Measurements from ENCODE around the gene FRMD4A.
"Not testable (repeated sequence)": the region's sequence is repeated elsewhere in the genome, so short reads cannot be mapped to it uniquely, and the experiment has no call there.

Gene FRMD4A

DNA sequence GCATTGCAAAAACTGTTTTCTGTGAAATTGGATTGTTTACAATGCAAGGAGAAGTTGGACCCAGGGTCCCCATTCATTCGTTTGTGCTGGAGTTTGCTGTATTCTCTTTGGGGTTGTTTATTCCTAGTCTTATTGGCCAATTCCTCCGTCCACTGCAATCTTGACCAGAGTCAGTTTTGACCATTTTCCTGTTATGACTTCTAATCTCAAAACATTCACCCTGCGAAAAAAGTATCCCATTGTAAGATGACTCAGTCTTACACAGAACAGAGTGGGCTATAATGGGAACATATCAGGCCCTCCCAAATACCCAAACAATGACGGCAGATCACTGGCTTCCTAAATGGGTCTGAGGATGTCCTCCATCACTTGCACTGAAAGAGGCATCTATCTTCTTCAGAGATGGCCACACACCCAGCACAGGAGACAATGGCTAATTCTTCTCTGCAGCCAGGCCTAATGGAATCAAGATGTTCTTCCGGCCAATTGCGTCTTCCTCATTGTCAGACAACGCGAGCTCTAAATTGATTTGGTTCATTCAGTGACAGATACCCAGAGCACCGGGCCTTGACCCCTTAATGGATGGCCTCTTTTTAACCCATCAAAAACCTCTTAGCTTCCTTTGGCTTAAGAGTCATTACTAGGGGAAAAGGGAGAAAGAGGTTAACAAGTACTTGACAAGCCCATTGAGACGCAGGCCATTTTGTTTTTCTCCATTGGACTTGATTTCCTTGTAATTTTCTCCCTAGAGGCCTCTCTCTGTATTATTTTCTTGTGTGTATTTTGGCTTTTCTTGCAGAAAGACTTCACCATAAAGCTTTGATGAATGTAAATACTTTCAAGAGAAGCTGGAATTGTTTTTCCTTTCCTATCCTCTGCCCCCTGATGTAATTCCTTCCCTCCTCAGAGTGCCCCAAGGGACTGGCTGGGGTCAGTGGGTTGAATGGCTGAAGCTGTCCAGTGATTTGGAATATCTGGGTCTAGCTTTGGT is 614.3 kb downstream of the FRMD4A start:
- TF ChIP-seq, protein P1, sequence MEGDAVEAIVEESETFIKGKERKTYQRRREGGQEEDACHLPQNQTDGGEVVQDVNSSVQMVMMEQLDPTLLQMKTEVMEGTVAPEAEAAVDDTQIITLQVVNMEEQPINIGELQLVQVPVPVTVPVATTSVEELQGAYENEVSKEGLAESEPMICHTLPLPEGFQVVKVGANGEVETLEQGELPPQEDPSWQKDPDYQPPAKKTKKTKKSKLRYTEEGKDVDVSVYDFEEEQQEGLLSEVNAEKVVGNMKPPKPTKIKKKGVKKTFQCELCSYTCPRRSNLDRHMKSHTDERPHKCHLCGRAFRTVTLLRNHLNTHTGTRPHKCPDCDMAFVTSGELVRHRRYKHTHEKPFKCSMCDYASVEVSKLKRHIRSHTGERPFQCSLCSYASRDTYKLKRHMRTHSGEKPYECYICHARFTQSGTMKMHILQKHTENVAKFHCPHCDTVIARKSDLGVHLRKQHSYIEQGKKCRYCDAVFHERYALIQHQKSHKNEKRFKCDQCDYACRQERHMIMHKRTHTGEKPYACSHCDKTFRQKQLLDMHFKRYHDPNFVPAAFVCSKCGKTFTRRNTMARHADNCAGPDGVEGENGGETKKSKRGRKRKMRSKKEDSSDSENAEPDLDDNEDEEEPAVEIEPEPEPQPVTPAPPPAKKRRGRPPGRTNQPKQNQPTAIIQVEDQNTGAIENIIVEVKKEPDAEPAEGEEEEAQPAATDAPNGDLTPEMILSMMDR (IDR thresholded peaks at IDR 0.05; ENCODE audit: low read depth, low read length) = no peak
- no peak for DNase-seq (ENCODE audit: extremely low read depth, low read depth)

DNA sequence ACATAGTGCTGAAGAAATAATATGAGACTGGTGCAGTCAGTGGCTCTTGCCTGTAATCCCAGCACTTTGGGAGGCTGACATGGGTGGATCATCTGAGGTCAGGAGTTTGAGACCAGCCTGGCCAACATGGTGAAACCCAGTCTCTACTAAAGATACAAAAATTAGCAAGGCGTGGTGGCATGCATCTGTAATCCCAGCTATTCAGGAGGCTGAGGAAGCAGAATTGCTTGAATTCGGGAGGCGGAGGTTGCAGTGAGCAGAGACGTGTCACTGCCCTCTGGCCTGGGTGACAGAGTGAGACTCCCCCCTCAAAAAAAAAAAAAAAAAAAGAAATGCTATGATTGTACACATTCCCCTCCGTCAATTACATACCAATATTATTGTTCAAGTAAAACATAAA is 615.1 kb downstream of the FRMD4A start:
- DNase-seq (ENCODE audit: extremely low read depth, low read depth) = not testable (repeated sequence)

DNA sequence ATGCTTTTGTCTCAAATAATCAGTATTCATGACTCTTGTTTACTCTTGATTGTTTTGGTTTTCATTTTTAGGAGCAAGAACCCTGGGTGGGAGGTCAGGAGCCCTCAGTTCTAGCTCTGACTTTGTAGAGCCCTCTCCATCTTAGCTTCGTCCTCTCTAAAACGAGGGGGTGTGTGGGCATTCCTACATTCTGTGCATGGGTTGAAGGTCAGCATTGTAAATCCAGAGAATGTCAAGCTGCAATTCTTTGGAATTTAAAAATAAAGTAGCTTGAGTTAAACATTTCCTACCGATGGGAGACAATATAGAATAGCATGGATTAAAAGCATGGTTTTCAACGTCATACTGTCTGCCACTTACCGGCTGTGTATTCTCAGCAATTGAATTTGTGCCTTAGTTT is 615.6 kb downstream of the FRMD4A start:
- TF ChIP-seq, protein P1 (IDR thresholded peaks at IDR 0.05; ENCODE audit: low read depth, low read length) = no peak
- DNase-seq (ENCODE audit: extremely low read depth, low read depth) = no peak

DNA sequence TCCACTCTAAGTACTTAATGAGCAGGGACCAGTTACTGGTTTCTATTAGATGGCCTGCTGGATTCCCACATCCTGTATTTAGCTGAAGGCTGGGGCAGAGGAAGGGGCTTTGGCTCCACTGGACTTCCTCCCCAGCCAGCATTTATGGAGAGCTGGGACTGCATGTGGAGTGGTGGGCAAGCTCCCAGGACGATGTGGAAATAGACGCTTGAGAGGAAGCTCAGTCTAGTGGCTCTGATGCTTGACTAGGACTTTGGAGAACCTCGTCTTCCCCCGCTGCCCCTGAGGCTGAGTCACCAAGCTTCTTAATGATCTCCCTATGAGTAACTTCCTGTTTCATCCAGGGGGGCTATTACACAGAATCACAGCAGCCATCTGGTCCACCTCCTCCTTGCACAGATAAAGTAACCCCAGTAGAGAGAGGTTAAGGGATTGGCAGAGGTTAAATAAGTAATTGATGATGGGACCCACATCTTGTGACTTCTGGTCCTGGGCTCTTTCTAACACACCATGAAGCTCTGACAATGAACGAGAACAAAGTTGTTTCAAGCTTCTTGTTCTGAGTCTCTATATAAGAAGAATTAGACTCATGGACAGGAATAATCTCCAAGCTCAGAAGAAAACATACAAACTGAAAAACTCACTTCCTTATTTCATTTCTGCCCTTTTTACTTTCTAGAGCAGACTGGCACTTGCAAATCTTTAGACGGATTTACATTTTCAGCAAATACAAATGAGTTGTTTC is 617.7 kb downstream of the FRMD4A start:
- TF ChIP-seq, protein P1 (IDR thresholded peaks at IDR 0.05; ENCODE audit: low read depth, low read length) = no peak
- DNase-seq (ENCODE audit: extremely low read depth, low read depth) = peak; percentile 86

DNA sequence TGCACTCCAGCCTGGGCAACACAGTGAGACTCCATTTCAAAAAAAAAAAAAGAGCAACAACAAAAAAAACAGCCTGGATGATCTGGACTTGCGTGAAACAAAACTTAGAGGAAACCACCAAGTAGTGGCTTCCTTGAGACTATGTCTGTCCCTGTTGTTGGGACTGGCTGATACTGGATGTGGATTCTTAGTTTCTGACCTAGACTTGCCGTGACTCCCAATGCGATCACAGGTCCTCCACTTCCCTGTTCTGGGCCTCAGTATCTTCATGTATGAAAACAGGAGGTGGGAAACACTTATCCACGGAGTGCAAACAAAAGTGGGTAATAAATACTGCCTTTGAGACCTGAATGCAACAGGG is 618.3 kb downstream of the FRMD4A start:
- TF ChIP-seq, protein P1 (IDR thresholded peaks at IDR 0.05; ENCODE audit: low read depth, low read length) = no peak
- DNase-seq (ENCODE audit: extremely low read depth, low read depth) = no peak

DNA sequence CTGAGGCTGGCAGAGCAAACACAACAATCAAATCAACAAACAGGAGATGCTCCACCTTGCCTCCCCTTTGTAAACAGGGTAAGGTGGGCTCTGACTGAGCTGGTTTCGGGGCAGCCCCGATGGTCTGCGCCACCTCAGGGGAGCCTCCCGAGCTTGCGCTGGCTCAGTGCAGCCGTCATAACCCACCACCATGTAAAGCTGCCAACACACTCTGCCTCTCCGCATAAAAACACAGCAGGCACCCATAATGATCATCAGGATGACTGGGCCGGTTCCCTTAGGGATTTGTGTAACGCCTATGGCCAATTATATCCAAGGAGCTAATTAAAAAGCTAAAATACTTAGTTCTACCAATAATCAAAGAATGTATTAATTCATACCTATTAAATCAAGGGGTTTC is 619.4 kb downstream of the FRMD4A start:
- TF ChIP-seq, protein P1 (IDR thresholded peaks at IDR 0.05; ENCODE audit: low read depth, low read length) = no peak

DNA sequence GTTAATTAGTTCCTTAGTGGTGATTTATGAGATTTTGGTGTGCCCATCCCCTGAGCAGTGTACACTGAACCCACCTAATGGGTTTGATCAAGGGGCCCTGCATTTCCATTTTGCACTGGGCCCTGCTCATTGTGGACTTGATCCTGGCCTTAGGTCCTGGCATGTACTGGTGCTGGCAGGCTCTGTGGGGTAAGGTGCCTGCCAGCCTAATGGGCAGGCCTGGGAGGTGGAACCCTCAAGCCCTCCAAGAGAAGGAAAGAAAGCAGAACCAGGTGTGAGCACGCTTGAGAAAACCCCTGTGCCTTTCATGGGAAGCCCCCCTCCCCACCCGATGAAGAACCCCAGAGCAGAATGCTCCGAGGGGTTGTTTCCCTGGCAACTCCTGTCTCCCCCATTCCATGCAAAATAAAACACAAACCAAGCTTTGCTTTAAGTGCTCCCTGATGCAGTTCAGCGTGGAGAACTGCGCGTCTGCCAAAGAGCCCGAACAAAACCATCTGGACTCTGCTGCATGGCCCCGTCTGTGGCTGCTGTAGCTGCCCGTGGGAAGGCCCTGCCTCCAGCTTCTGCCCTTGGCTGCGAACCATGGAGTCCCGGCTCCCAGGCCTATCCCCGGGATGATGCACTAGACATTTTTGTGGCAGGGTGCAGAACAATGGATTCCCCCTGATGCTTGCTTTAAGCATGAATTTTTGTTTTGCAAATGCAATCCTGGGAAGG is 620.6 kb downstream of the FRMD4A start:
- DNase-seq (ENCODE audit: extremely low read depth, low read depth) = peak; percentile 49
- TF ChIP-seq, protein P1 (IDR thresholded peaks at IDR 0.05; ENCODE audit: low read depth, low read length) = no peak

More for the DNA sequence above, 619.4 kb downstream of the FRMD4A start:
- DNase-seq (ENCODE audit: extremely low read depth, low read depth) = no peak

All from AG09319 (cell line).